ENCODE measurements around the gene ST6GAL1. TPM values are rescaled to one million over a fixed set of nuclear protein-coding genes. Genes with fewer than 3 reads are reported as not detected.

Gene ST6GAL1
- total RNA-seq, 4 donors from 2014 or later = 24.7 to 58.1 (median 44.5) TPM

DNA sequence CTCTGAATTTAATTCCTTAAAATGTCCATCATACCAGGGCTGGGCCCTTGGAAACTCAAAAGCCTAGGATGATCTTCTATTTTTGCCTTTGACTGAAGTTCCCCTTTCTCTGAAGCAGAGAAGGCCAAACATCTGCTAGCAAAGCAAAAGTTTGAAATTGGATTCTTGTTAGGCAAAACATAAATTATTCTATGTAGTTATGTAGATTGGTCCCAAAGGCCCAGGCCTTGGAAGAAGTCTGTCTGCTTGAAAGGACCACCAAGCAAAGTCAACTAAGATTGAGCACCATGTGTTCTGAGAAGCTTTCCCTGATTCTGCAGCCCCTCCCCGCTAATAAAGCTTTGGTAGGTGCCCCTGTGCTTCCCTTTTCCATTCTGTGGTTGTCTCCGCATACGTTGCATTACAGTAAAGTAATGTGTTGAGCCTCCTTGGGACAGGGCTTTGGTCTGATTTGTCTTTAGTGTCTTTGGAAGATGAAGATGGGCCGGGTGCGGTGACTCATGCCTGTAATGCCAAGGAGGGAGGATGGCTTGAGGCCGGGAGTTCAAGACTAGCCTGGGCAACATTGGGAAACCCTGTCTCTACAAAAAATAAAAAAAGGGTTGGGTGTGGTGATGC lies 152.5 kb downstream of the ST6GAL1 start:
- H3K27ac ChIP-seq = no peak overlapping the region
- no peak for DNase-seq (ENCODE audit: low spot score in 2 of 2)
- TF ChIP-seq EP300 (IDR thresholded peaks at IDR 0.05) = no peak
- TF ChIP-seq, protein P1, sequence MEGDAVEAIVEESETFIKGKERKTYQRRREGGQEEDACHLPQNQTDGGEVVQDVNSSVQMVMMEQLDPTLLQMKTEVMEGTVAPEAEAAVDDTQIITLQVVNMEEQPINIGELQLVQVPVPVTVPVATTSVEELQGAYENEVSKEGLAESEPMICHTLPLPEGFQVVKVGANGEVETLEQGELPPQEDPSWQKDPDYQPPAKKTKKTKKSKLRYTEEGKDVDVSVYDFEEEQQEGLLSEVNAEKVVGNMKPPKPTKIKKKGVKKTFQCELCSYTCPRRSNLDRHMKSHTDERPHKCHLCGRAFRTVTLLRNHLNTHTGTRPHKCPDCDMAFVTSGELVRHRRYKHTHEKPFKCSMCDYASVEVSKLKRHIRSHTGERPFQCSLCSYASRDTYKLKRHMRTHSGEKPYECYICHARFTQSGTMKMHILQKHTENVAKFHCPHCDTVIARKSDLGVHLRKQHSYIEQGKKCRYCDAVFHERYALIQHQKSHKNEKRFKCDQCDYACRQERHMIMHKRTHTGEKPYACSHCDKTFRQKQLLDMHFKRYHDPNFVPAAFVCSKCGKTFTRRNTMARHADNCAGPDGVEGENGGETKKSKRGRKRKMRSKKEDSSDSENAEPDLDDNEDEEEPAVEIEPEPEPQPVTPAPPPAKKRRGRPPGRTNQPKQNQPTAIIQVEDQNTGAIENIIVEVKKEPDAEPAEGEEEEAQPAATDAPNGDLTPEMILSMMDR (IDR thresholded peaks at IDR 0.05) = no peak
- TF ChIP-seq POLR2A (IDR thresholded peaks at IDR 0.05) = no peak
- no peak overlapping the region for H3K4me3 ChIP-seq
- WGBS, 2 donors = 86 to 93% methylated on average over 6 of the region's 6 CpGs
- peaks cover 0 to 2% (median 0%) of the 10 kb centered on the region in 3 donors for H3K36me3 ChIP-seq
- H3K9me3 ChIP-seq = peaks cover 0 to 11% (median 4%) of the 10 kb centered on the region in 4 donors
- peaks cover 0 to 5% (median 0%) of the 10 kb centered on the region in 4 donors for H3K4me1 ChIP-seq
- H3K27me3 ChIP-seq = no peaks in the 10 kb centered on the region

DNA sequence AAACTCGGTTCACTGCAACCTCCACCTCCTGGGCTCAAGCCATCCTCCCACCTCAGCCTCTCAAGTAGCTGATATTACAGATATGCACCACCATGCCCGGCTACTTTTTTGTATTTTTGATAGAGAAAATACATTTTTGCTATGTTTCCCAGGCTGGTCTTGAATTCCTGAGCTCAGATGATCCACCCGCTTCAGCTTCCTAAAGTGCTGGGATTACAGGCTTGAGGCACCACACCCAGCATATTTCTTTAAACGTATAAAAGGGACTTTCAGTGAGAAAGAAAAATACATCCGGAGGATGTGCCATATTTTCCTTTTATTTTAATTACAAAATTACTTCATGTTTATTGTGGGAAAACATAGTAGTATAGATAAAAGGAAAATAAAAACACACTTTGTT lies 153.8 kb downstream of the ST6GAL1 start:
- H3K27me3 ChIP-seq = no peaks in the 10 kb centered on the region
- DNase-seq (ENCODE audit: low spot score in 2 of 2) = no peak
- peaks cover 0 to 5% (median 0%) of the 10 kb centered on the region in 4 donors for H3K4me1 ChIP-seq
- no peak overlapping the region for H3K27ac ChIP-seq
- no peaks in the 10 kb centered on the region for H3K36me3 ChIP-seq
- H3K4me3 ChIP-seq = no peak overlapping the region
- 50 to 55% methylated on average over 5 of the region's 5 CpGs for WGBS, 2 donors
- H3K9me3 ChIP-seq = peaks cover 0 to 24% (median 9%) of the 10 kb centered on the region in 4 donors
- TF ChIP-seq, protein P1 (IDR thresholded peaks at IDR 0.05) = no peak
- TF ChIP-seq POLR2A (IDR thresholded peaks at IDR 0.05) (no peak), EP300 (IDR thresholded peaks at IDR 0.05) (no peak)

DNA sequence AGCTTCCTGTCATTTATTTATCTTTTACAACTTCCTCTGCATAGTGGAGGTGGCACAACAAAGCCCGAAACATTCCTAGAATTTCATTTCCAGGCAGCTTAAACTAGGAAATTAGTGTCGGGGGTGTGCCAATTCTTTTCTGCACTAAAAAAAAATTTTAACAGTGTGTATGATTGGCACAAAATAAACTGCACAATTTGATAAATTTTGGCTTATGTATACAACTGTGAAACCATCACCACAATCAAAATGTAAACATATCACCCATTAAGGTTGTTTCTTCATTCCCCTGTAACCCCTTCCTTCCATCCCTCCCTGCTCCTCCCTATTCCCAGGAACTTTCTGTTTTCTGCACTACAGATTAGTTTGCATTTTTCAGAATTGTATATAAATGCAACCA lies 154.3 kb downstream of the ST6GAL1 start:
- Histone ChIP-seq H3K4me3 (no peak overlapping the region), H3K4me1 (peaks cover 0 to 5% (median 0%) of the 10 kb centered on the region in 4 donors), H3K27ac (no peak overlapping the region), H3K27me3 (no peaks in the 10 kb centered on the region), H3K9me3 (peaks cover 0 to 27% (median 10%) of the 10 kb centered on the region in 4 donors), H3K36me3 (no peaks in the 10 kb centered on the region)
- TF ChIP-seq, protein P1 (IDR thresholded peaks at IDR 0.05) = no peak
- TF ChIP-seq POLR2A (IDR thresholded peaks at IDR 0.05) (no peak), EP300 (IDR thresholded peaks at IDR 0.05) (no peak)
- DNase-seq (ENCODE audit: low spot score in 2 of 2) = no peak
- 20 to 27% methylated on average over 2 of the region's 2 CpGs for WGBS, 2 donors

DNA sequence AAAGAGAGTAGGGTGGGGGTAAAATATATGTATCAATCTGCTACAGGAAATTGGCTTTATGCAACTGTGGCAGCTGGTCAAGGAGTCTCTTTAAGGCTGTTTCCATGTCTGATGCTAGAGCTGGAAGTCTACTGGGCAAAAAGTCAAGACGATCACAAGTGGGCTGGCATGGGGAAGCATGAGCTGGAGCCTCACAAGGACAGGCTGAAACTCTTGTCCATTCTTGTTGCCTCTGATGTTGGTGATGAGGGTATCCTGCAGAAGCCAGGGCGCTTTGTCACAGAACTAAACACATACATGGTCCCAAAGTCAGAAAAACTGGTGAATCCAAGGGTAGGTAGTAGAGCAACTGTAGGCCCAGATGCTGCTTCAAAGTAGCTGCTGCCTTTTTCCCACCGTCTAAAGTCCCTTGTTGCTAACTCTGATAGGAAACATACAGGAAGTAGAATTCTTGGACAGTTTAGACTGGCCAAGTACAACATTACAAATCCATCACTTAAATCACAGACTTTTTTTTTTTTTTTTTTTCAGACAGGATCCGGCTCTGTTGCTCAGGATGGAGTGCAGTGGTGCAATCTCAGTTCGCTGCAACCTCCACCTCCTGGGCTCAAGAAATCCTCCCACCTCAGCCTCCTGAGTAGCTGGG lies 154.8 kb downstream of the ST6GAL1 start:
- Histone ChIP-seq H3K4me1 (peaks cover 0 to 5% (median 0%) of the 10 kb centered on the region in 4 donors), H3K27me3 (no peaks in the 10 kb centered on the region), H3K9me3 (peaks cover 0 to 27% (median 10%) of the 10 kb centered on the region in 4 donors), H3K27ac (no peak overlapping the region), H3K4me3 (no peak overlapping the region), H3K36me3 (no peaks in the 10 kb centered on the region)
- TF ChIP-seq, protein P1 (IDR thresholded peaks at IDR 0.05) = no peak
- no peak for TF ChIP-seq POLR2A (IDR thresholded peaks at IDR 0.05)
- no peak for TF ChIP-seq EP300 (IDR thresholded peaks at IDR 0.05)
- WGBS, 2 donors = 68 to 74% methylated on average over 5 of the region's 5 CpGs
- no peak for DNase-seq (ENCODE audit: low spot score in 2 of 2)

DNA sequence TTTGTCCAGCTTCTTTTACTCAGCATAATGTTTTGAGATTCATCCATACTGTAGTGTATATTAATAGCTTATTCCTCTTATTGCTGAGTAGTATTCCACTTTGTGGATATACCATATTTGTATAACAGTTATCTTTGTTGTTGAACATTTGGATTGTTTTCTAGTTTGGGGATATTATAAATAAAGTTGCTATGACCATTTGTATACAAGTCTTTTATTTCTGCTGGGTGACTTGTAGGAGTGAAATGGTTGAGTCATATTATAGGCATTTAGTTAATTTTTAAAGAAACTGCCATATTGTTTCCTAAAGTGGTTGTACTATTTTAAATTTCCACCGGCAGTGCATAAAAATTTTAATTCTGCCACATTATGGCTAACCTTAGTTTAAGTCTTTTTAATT lies 155.6 kb downstream of the ST6GAL1 start:
- H3K4me3 ChIP-seq = no peak overlapping the region
- H3K4me1 ChIP-seq = peaks cover 0 to 5% (median 0%) of the 10 kb centered on the region in 4 donors
- TF ChIP-seq, protein P1 (IDR thresholded peaks at IDR 0.05) = no peak
- TF ChIP-seq EP300 (IDR thresholded peaks at IDR 0.05) (no peak), POLR2A (IDR thresholded peaks at IDR 0.05) (no peak)
- H3K36me3 ChIP-seq = no peaks in the 10 kb centered on the region
- no peak for DNase-seq (ENCODE audit: low spot score in 2 of 2)
- H3K27ac ChIP-seq = no peak overlapping the region
- no peaks in the 10 kb centered on the region for H3K27me3 ChIP-seq
- peaks cover 0 to 27% (median 10%) of the 10 kb centered on the region in 4 donors for H3K9me3 ChIP-seq
- 90 to 96% methylated on average over 1 of the region's 1 CpG for WGBS, 2 donors
